Upper lobe of left lung (tissue), 6 donors: ENCODE measurements around the gene KYAT1. TPM values are rescaled to one million over a fixed set of nuclear protein-coding genes. Genes with fewer than 3 reads are reported as not detected.

ENCODE experiments used
- ATAC-seq, 2 donors: fragments of 200-7000 bp; cut with Tn5 transposase; one replicate each; pipeline ENCODE4 v1.9.1; 2022; ENCODE audit warnings: mild to moderate bottlenecking in 2 of 2, moderate library complexity in 2 of 2; ENCODE audit not compliant: low FRiP score in 2 of 2
- DNase-seq, 2 donors: peaks; one replicate each; pipeline ENCODE4 v3.0.0-alpha.2; 2019 to 2020
- H3K27ac ChIP-seq, 4 donors: fragments of 200-600 bp; sonication (generic); one replicate each; pipeline ENCODE4 v1.5.1; 2016 to 2019
- H3K27me3 ChIP-seq, 4 donors: fragments of 200-600 bp; sonication (generic); one replicate each; pipeline ENCODE4 v1.5.1; 2017 to 2019
- H3K36me3 ChIP-seq, 4 donors: fragments of 200-600 bp; sonication (generic); one replicate each; pipeline ENCODE4 v1.5.1; 2016 to 2019
- H3K4me1 ChIP-seq, 4 donors: fragments of 200-600 bp; sonication (generic); one replicate each; pipeline ENCODE4 v1.5.1; 2018 to 2019
- H3K4me3 ChIP-seq, 4 donors: fragments of 200-600 bp; sonication (generic); one replicate each; pipeline ENCODE4 v1.5.1; 2017 to 2019; ENCODE audit warnings: mild to moderate bottlenecking in 2 of 4, moderate library complexity in 1 of 4
- H3K9me3 ChIP-seq, 4 donors: fragments of 200-600 bp; sonication (generic); one replicate each; pipeline ENCODE4 v1.5.1; 2018 to 2019
- EP300 ChIP-seq, 4 donors: sonication (generic); formaldehyde crosslinking; IDR thresholded peaks; one replicate each; pipeline ENCODE4 v1.5.1; 2017; ENCODE audit warnings: antibody characterized with exemption in 4 of 4, control low read depth in 2 of 4
- POLR2A ChIP-seq, 4 donors: fragments of 450-650 bp; IDR thresholded peaks; one replicate each; pipeline ENCODE4 v1.5.1; 2016 to 2017; ENCODE audit warnings: antibody characterized with exemption in 4 of 4, mild to moderate bottlenecking in 2 of 4
- POLR2AphosphoS5 ChIP-seq, 2 donors: sonication (generic); formaldehyde crosslinking; IDR thresholded peaks; one replicate each; pipeline ENCODE4 v1.5.1; 2017; ENCODE audit warnings: antibody characterized with exemption in 2 of 2
- WGBS, 2 donors: methylation state at CpG; one replicate each; pipeline ENCODE4 v1.1.5; 2017 to 2018; 5-methylcytosine and 5-hydroxymethylcytosine counted together
- total RNA-seq, 6 donors: library from RNA; depleted of rRNA in 4 of 6; stranded (reverse); fragments of >200 nt in 4 of 6; gene quantifications; one replicate each; pipeline versions ENCODE4 v1.1.0 to v1.2.1, GENCODE V29; 2016 to 2021
- TF ChIP-seq, protein P1 (sequence below), 6 experiments: fragments of 450-650 bp in 4 of 6; fragments of 200-600 bp in 2 of 6; sonication (generic) in 2 of 6; IDR thresholded peaks; one replicate each; pipeline ENCODE4 v1.5.1; 2016 to 2019; ENCODE audit warnings: antibody characterized with exemption in 6 of 6
- donor health status: DM: no; HTN: no; CAD: no; lungs with moderate emphysema.
- donor health status: DM: no; HTN: yes; CAD: no; lungs with severe emphysema.

KYAT1 gene
- total RNA-seq, 6 donors from 2014 or later = 3.9 to 10.5 (median 5.4) TPM

DNA sequence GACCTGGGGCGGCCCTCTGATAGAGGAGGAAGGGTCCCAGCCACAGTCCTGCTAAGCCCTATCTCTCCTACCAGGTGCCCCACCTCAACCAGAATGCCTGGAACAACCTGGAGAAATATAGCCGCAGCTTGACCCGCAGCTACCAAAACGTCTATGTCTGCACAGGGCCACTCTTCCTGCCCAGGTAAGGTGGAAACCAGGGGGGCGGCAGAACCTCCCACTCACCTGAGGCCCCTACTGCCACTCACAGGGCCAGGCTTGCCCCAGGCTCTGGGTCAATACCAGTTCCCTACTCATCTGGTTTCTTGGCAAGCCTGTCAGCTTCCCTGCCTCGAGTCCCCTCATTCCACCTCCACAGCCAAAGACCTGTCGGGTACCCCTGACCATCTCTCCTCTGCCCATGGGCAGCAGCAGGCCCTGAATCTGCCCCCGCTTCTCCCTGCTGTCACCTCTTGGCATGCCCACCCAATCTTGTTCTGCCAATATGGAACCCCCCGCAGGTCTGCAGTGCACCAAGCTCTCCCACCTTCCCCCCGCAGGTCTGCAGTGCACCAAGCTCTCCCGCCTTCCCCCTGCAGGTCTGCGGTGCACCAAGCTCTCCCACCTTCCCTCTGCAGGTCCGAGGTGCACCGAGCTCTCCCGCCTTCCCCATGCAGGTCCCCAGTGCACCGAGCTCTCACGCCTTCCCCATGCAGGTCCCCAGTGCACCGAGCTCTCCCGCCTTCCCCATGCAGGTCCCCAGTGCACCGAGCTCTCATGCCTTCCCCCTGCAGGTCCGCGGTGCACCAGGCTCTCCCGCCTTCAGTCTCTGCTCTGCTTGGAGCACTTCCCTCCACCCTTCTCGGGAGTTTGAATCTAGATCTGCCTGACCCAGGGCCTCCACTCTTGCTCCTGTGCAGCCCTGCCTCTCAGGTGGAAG lies 60.8 kb downstream of the KYAT1 start:
- peaks cover 6 to 49% (median 42%) of the 10 kb centered on the region in 4 donors for H3K36me3 ChIP-seq
- H3K27me3 ChIP-seq = no peaks in the 10 kb centered on the region
- no peak overlapping the region for H3K4me3 ChIP-seq
- TF ChIP-seq POLR2AphosphoS5 (IDR thresholded peaks at IDR 0.05) (no peak), EP300 (IDR thresholded peaks at IDR 0.05) (no peak), POLR2A (IDR thresholded peaks at IDR 0.05) (no peak)
- TF ChIP-seq, protein P1, sequence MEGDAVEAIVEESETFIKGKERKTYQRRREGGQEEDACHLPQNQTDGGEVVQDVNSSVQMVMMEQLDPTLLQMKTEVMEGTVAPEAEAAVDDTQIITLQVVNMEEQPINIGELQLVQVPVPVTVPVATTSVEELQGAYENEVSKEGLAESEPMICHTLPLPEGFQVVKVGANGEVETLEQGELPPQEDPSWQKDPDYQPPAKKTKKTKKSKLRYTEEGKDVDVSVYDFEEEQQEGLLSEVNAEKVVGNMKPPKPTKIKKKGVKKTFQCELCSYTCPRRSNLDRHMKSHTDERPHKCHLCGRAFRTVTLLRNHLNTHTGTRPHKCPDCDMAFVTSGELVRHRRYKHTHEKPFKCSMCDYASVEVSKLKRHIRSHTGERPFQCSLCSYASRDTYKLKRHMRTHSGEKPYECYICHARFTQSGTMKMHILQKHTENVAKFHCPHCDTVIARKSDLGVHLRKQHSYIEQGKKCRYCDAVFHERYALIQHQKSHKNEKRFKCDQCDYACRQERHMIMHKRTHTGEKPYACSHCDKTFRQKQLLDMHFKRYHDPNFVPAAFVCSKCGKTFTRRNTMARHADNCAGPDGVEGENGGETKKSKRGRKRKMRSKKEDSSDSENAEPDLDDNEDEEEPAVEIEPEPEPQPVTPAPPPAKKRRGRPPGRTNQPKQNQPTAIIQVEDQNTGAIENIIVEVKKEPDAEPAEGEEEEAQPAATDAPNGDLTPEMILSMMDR (IDR thresholded peaks at IDR 0.05) = no peak
- H3K4me1 ChIP-seq = peaks cover 12 to 20% (median 13%) of the 10 kb centered on the region in 4 donors
- no peaks in the 10 kb centered on the region for H3K9me3 ChIP-seq
- no peak for ATAC-seq
- DNase-seq = no peak
- WGBS, 2 donors = 90% methylated on average over 24 of the region's 24 CpGs
- no peak overlapping the region for H3K27ac ChIP-seq

DNA sequence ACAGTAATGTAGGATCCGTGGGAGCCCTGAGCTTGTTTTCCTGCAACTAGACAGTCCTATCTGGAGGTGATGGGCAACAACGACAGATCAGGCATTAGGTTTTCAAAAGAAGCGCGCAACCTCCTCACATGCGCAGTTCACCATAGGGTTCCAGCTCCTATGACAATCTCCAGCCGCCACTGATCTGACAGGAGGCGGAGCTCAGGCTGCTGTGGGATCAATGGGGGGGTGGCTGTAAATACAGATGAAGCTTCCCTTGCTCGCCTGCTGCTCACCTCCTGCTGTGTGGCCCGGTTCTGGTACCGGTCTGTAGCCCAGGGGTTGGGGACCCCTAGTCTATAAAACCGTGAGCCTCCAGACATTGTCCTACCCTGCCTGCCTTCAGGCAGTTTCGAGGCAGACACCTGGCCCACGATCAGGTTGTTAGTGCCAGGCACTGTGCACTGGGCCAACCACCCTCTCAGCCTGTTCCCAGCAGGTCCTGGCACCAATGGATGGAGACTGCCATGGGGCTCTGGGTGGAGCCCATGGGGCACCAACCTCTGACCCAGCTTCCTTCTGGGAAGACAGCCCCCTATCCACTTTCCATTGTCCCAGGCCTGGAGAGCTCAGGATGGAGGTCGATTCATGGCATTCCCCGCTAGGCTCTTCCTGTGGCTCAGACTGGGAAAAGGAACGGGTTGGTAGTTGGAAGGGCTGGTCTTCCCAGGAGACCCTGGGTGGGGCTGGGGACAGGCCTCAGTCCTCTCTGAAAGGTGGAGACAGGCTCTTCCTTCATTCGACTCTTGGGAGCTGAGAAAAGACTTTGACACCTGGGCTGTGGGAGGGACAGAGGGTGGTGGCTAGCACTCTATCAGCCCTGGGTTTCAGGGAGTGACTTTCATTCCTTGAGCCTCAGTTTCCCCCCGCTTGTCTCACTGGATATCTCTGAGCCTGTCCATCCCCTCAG lies 61.8 kb downstream of the KYAT1 start:
- no peak for TF ChIP-seq POLR2AphosphoS5 (IDR thresholded peaks at IDR 0.05)
- TF ChIP-seq, protein P1 (IDR thresholded peaks at IDR 0.05) = no peak
- no peak for TF ChIP-seq EP300 (IDR thresholded peaks at IDR 0.05)
- no peak for TF ChIP-seq POLR2A (IDR thresholded peaks at IDR 0.05)
- Histone ChIP-seq H3K27me3 (no peaks in the 10 kb centered on the region), H3K9me3 (no peaks in the 10 kb centered on the region), H3K36me3 (peaks cover 6 to 40% (median 35%) of the 10 kb centered on the region in 4 donors), H3K4me3 (peak overlapping the region in 2 of 4 donors; percentile 69 to 70), H3K4me1 (peaks cover 12 to 20% (median 13%) of the 10 kb centered on the region in 4 donors), H3K27ac (no peak overlapping the region)
- WGBS, 2 donors = 84 to 89% methylated on average over 14 to 18 of the region's 18 CpGs
- ATAC-seq (no peak), DNase-seq (no peak)

DNA sequence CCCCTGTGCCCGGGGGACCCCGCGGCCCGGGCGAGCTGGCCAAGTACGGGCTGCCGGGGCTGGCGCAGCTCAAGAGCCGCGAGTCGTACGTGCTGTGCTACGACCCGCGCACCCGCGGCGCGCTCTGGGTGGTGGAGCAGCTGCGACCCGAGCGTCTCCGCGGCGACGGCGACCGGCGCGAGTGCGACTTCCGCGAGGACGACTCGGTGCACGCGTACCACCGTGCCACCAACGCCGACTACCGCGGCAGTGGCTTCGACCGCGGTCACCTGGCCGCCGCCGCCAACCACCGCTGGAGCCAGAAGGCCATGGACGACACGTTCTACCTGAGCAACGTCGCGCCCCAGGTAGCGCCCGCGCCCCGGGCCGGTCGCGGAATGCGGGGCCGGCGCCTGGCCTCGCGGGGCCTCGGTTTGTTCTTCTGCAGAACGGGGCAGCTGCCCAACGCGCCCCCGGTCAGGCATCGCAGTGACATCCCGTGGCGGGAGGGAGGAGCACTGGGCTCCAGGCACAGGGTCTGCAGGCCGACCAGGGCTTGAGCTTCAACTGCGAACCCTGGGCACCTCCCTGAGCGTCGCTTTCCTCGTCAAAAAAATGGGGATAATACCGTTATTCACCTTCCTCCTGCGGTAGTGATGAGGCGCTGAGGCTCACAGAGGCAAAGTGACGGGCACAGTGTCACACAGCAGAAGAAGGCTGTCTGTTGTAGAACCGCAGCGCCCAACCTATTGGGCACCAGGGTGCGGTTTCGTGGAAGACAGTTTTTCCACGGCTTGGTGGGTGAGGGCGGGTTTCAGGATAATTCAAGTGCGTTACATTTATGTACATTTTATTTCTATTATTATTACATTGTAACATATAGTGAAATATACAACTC lies 62.7 kb downstream of the KYAT1 start:
- peak in 1 of 2 donors; percentile 16 for ATAC-seq
- DNase-seq = peak; percentile 37 to 93
- H3K36me3 ChIP-seq = peaks cover 6 to 31% (median 26%) of the 10 kb centered on the region in 4 donors
- H3K4me1 ChIP-seq = peaks cover 12 to 20% (median 13%) of the 10 kb centered on the region in 4 donors
- no peaks in the 10 kb centered on the region for H3K9me3 ChIP-seq
- H3K4me3 ChIP-seq = peak overlapping the region; percentile 57 to 90 (median 70)
- TF ChIP-seq POLR2AphosphoS5 (IDR thresholded peaks at IDR 0.05) (no peak), EP300 (IDR thresholded peaks at IDR 0.05) (no peak), POLR2A (IDR thresholded peaks at IDR 0.05) (no peak)
- TF ChIP-seq, protein P1 (IDR thresholded peaks at IDR 0.05) = no peak
- peak overlapping the region; percentile 77 to 87 (median 82) for H3K27ac ChIP-seq
- no peaks in the 10 kb centered on the region for H3K27me3 ChIP-seq
- 46 to 71% methylated on average over 11 to 23 of the region's 90 CpGs for WGBS, 2 donors
